ENCODE results near the gene RTN1.

DNA sequence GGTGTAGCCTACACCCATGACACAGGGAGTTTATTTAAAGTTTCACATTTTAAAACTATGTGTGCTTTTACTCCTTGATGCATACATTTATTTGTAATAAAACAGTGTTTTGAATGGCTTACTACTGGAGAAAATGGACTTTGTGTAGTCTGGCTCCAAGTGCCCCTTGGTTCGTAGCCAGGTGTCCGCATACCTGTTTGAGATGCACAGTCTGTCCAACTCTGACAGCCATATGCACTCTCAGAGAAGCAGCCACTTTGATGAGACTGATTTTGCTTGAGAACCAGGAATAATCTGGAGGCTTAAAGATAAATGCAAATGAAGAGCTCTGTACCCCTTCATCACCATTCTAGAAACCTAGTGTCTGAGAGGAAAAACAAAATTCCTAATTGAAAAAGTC, 24.0 kb downstream of the RTN1 start:
- TF ChIP-seq EZH2phosphoT487 (IDR thresholded peaks at IDR 0.05; ENCODE audit: insufficient read depth, low read depth) (no peak), EZH2 (IDR thresholded peaks at IDR 0.05; ENCODE audit: insufficient read depth, poor library complexity, severe bottlenecking) (no peak)

Measured in GM23248 (cell line).